Endothelial cell of umbilical vein (primary cell): ENCODE data around the gene CIROP.

Experiments
- JUN ChIP-seq: IDR thresholded peaks from 2 replicates; pipeline ENCODE4 v1.6.1; 2011; ENCODE audit warnings: borderline replicate concordance, low read depth; ENCODE audit not compliant: insufficient read length, insufficient read depth
- MYC ChIP-seq: IDR thresholded peaks from one replicate; pipeline ENCODE4 v1.6.1; 2011; ENCODE audit warnings: mild to moderate bottlenecking, low read depth, low read length
- POLR2A ChIP-seq: IDR thresholded peaks from 2 replicates; pipeline ENCODE4 v1.6.1; 2012; ENCODE audit warnings: low read depth, mild to moderate bottlenecking, control low read depth, low read length
- TF ChIP-seq, protein P1 (sequence below), 2 donors: IDR thresholded peaks; 1 replicate in 1 of 2; 2 replicates in 1 of 2; pipeline ENCODE4 v1.5.1; 2011; ENCODE audit warnings: low read length in 2 of 2, mild to moderate bottlenecking in 2 of 2, moderate library complexity in 2 of 2, control low read depth in 1 of 2, inconsistent platforms in 1 of 2, low read depth in 1 of 2; ENCODE audit not compliant: insufficient read depth in 1 of 2; ENCODE audit errors: extremely low read depth in 1 of 2
- TF ChIP-seq, protein P2 (sequence below): IDR thresholded peaks from 2 replicates; pipeline ENCODE4 v1.6.1; 2011; ENCODE audit not compliant: insufficient read depth, insufficient read length

DNA sequence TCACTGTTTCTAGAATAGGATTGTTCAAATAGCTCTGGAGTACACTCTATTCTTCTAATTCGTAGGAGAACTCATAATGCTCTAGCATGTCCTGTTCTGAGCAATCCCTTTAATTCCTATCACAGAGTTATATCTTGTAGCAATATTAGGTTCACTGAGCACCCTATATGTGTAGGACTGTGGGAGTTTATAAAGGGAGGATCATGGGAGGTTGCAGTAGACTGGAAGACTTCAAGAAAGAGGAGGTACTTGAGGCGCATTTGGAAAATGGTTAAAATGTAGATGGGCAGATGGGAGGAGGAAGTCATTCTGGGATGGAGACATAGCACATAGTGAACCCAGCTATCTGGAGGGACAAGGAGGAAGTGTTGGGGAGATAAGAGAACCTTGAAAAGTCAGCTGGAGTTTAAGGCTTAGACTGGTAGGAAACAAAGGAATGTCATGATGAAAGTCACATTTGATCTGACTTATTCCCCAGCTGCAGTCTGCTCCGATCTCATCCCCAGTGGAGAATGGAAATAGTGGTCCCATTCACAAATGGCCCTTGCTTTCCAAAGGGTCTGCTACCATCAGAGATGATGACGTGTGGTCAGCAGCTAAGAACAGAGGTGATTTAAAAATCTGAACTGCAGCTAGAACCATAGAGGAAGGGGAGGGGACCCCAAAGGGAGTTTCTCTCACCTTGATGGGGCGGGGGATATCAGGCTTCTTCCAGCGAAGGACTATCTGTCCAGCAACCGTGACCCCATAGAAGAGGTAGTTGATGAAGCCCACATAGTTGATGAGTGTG lies 24.4 kb upstream of the CIROP start:
- TF ChIP-seq JUN (no peak), POLR2A (no peak), MYC (no peak)
- TF ChIP-seq, protein P1, sequence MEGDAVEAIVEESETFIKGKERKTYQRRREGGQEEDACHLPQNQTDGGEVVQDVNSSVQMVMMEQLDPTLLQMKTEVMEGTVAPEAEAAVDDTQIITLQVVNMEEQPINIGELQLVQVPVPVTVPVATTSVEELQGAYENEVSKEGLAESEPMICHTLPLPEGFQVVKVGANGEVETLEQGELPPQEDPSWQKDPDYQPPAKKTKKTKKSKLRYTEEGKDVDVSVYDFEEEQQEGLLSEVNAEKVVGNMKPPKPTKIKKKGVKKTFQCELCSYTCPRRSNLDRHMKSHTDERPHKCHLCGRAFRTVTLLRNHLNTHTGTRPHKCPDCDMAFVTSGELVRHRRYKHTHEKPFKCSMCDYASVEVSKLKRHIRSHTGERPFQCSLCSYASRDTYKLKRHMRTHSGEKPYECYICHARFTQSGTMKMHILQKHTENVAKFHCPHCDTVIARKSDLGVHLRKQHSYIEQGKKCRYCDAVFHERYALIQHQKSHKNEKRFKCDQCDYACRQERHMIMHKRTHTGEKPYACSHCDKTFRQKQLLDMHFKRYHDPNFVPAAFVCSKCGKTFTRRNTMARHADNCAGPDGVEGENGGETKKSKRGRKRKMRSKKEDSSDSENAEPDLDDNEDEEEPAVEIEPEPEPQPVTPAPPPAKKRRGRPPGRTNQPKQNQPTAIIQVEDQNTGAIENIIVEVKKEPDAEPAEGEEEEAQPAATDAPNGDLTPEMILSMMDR (IDR thresholded peaks at IDR 0.05; ENCODE audit: extremely low read depth in 1 of 2, insufficient read depth in 1 of 2, low read depth in 1 of 2, low read length in 2 of 2), result no peak
- TF ChIP-seq, protein P2, sequence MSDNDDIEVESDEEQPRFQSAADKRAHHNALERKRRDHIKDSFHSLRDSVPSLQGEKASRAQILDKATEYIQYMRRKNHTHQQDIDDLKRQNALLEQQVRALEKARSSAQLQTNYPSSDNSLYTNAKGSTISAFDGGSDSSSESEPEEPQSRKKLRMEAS, result no peak
